GM18873 (cell line): Measurements from ENCODE around the gene DTHD1.
A peak's percentile ranks its signal among the peaks of the same experiment; 100 is the strongest.

Experiments used
- ATAC-seq: cut with Tn5 transposase; IDR thresholded peaks from one replicate; pipeline ENCODE4 v1.9.1; 2021; ENCODE audit warnings: mild to moderate bottlenecking, moderate library complexity, moderate number of reproducible peaks; ENCODE audit not compliant: unreplicated experiment, low FRiP score

Gene DTHD1

DNA sequence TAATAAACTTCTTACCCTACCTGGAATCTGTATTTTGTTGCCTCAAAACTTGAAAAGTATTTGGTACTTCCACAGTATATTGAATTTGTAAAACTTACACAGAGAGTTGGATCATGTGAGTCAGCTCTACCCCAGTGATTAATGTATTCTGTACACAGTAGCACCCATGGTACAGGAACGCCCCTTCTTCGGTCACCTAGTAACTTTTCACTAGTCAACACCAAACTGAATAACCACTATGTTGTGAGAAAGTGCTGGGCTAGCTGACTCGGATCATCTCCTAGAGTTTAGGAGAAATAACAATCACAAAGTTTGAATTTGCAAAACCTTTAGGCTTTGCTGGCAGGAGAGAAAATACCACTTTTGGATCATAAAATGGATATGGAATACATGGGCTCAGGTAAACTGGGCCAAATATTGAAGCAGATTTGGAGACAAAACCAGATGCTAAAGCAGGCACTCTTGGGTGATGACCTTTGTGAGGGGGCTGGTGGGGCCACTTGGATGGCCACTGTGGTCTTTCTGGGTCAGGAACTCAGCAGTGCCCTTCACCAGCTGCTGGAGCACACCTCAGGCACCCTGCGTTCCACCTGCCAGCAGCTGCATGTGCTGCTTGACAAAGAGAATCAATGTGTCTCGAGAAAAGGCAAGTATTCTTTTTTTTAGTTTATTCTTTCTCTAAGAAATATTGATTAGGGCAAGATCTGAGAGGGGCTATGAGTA, at the start of gene DTHD1:
TSS of gene DTHD1 (plus strand) at position 233 of the 723 bp plus-strand sequence. CDS start at position 376, 143 bp downstream.
- no peak for ATAC-seq

DNA sequence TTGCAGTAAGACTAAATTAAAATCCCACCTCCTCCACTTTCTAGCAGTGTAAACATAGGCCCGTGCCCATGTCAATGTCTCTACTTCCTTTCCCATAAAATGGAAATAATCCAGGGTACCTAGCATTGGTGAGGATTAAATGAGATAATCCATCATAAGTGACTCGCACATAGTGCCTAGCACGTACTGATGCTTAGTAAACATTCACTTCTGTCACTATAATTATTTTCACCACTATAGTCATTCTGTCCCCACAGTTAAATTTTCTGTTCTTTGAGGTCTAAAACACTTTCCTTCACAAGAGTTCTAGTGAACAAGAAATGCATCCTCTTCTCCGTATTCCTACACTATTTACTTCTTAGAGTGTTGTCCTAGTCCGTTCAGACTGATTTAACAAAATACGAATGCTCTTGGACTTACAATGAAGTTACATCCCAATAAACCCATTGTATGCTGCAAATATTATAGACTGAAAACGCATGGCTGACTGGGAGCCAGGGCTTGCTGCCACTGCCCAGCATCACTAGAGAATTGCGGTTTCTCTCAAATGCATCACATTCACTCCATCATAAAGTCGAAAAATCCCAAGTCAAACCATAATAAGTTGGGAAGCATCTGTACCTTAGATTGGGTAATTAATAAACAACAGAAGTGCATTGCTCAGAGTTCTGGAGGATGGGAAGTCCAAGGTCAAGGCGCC, 47.7 kb upstream of the DTHD1 start:
- no peak for ATAC-seq

DNA sequence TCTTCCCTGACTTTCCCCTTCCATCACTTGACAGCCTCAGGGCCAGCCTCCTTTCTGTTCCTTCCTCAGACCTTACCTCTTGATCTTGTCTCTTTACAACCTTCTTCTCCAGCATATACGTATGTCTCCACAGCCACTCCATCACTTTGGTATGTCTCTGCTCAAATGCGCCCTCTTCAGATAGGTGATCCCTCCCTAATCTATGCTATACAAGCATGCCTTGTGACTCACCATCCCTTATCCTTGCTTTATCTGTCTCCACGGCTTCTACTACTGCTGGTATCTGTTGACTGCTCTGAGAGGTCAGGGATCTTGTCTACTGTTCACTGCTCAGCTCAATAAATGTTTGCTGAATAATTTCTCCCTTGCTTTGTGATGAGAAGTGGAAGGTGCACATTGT, 46.1 kb upstream of the DTHD1 start:
- no peak for ATAC-seq

DNA sequence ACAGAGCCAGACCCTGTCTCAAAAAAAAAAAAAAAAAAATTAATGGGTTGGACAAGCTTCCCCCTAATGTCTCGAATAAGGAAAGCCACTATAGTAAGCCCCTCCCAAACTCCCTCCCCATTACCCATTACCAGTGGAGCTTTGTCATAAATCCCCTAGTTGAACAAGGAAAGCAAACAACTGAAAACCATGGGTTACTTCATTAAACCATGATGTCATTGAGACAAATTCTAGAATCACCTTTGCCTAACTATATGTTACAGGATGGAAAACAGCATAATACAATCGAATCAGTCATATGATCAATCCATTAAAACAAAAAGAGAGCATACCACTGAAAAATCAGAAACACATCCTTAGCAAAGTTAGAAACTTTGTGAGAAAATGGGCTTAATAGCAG, 45.3 kb upstream of the DTHD1 start:
- ATAC-seq: no peak

DNA sequence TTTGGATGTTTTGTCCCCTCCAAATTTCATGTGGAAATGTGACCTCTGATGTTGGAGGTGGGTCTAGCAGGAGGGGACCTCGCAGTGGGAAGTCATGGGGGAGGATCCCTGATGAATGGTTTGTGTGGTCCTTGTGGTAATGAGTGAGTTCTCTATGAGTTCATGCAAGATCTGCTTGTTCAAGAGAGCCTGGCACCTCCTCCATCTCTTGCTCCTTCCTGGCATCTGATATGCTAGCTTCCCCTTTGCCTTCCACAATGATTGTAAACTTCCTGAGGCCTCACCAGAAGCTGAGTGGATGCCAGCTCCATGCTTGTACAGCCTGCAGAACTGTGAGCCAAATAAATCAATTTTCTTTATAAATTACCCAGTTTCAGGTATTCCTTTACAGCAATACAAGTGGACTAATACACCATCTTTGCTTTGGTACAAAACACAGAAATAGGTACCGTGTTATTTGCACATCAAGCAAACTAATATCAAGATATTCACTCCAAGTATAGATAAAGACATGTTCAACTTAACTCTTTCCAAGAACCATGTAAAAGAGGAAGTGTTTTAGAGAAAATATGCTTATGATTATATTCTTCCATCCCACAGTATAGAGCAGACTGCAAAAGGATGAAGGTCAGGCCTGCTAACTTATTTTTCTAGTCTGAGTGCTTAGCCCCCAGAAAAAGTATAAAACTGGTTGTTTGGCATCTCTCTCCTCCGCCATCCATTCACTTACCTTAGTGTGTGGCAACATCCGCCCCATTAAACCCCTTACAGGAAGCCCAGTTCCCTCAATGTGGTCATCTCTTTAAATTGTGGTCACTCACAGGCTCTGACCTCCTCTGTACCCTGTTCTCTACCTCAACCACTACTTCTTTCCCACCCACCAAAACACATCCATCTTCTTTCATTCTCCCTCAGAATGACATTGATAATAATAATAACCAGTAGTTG, 43.8 kb upstream of the DTHD1 start:
- ATAC-seq: no peak

DNA sequence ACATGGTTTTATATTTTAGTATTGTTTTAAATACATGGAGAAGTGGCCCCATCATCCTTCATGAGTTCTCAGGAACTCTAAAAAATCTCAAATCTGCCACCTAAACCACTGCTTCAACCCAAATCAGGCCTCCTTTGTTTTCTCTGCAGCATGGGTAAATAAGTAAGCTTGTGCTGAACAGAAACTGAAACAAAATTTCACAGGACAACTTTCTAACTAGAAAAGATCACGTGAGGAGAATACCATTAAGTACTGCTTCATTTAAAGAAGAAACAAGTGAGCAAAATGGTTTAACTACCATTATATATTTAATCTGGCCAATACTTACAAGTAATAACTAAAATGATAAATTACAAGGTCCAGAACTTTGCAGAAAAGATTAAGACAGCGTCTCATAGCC, 39.6 kb upstream of the DTHD1 start:
- ATAC-seq: peak; percentile 64

DNA sequence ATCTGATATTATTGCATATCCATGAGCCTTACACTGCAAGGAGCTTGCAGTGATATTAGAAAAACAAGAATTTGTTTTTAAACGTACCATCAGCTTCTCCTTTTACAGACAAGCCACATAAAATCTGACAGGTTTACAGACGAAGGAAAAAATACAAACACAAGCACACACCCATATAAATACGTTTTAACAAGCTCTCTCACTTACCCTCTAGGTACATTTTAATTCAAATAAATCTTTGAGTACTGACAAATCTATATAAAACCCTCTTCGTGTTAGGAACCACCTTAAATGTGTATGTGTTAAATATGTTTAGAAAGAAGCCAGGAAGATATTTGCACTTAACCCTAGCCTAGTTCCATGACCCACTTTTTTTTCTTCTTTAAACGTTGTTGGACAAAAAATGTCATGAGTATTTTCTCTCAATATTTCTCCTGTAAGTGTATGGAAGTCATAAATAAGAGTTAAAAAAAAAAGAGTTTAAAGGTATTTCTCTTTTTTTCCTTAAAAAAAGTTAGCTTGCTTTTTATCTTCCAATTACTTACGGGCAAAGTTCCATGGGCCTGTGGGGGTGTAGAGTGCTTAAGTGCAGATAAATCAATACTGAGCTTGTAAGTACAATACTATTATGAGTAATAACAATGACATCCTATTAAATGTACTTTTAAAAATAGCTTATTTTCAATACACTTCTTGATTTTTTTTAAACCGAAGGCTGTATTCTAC, 38.6 kb upstream of the DTHD1 start:
- no peak for ATAC-seq

DNA sequence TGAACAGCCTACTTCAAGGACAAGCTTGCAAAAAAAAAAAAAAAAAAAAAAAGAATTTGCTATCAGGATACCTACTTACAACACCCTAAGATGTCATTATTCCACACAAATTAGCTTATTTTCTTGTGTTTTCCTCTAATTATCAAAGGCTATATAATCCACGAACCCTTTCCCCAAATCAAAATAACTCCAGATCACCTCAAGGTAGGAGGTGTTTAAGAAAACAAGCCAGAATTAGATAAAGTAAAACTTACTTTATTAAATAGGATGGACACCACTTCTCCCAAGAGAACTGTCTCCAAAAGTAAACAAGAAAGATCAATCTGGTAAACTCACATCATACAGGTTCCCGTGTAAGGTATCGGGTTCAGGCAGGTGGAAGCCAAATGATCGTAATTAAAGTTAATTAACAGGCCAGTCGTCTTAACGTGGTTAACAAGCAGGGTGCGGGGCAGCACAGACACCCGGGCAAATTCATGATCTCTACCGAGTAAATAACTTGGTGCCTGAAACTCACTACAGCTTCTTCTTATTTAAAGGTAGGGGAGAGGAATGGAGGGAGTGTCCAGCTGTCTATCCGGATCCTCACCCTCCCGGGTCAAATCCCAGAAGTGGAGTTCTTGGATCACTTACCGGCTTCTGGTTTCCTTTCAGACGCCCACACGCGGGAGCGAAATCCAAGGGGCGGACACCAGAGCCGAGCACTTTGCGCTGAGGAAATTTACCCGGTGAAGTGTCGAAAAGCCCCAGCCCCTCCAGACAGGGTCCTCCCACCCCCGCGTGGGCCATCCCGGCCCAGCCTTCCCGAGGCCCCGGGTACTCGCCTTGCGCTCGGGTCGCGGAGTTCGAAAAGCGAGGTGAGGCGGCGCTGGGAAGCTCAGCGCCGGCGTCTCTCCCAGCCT, 37.8 kb upstream of the DTHD1 start:
- peak; percentile 13 for ATAC-seq

DNA sequence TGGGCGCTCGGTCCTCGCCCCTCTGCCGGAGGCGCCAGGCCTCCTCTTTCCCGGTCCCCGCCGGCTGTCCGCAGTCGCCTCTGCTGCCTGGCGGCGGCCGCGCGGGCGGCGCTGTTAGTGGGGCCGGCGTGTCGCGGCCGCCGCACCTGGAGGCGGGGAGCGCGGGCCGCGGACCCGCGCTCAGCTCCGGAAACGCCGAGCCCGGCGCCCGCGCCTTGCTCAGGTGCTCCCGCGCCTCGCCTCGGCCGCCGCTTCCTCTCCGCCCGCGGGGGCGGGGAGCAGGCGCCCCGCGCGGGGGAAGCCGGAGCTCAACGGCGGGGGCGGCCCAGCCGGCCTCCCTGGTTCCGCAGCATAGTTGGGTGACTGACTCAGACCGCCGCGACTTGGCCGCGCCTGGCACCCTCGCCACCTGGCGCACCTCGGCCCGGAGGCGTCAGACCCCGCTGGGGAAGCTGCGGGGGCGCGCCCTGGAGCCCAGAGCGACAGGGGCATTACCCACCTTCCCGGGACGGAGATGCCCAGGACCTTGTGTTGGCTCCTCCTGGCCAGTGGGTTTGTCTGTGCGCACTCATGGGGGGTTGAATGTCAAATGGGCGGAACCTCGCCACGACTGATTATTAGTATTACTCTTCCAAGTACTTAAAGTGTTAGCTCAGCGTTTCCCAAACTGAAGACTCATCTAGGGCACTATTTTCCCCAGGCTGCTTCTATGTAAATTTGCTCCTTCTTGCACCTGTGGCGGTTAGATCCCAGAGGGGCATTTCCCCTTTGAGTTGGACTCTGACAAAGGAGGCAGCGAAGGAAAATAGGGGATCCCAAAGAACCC, 36.9 kb upstream of the DTHD1 start, which contains the start of gene ARAP2:
TSS of gene ARAP2 (minus strand) at position 258 of the 826 bp plus-strand sequence. CDS start 15,028 bp downstream, outside the sequence.
- ATAC-seq: peak; percentile 46

DNA sequence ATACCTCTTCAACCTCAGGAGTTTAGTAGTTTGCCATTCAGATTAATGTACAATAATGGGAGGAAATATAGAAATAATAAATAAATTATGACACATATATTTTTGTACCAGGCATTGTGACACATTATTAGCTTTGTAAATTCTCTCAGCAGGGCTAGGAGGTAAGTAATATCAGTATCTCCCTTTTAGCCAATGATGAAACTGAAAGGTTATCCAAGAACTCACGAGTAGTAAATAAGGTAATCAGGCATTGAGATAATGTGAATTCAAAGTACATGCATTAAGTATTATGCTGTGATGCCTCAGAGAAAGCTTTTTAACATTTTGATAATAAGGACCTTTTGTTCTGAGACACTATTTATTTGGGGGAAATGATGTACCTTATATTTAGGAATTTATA, 31.8 kb upstream of the DTHD1 start:
- ATAC-seq: no peak

DNA sequence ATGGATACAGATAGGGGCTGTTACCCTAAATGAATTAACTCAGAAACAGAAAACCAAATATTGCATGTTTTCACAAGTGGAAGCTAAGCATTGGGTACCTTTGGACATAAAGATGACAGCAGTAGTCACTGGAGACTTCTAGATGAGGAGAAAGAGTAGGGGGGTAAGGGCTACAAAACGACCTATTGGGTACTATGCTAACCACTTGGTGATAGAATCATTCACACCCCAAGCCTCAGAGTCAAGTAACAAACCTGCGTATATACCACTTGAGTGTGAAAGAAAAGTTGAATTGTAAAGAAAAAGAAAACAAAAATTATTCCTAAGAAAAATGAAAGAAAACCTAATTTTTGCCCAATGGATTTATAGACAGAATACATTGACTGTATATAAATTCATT, 29.4 kb upstream of the DTHD1 start:
- no peak for ATAC-seq

DNA sequence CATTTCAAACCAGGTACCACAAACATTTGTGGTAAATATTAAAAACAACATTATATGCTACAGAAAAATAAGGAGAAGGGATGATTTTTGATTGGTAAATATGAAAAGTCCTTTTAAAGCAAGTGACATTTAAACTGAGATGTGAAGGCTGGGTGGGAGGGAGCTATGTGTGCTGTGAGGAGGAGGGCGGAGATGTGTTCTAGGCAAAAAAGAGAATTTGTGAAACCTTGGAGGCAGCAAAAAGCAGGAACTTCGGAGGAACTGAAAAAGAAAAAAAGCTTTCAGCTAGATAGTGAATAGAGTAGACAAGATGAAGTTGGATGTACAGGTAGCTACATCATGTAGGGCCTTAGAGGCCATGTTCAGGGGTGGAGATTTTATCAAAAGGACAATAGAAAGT, 27.0 kb upstream of the DTHD1 start:
- no peak for ATAC-seq

DNA sequence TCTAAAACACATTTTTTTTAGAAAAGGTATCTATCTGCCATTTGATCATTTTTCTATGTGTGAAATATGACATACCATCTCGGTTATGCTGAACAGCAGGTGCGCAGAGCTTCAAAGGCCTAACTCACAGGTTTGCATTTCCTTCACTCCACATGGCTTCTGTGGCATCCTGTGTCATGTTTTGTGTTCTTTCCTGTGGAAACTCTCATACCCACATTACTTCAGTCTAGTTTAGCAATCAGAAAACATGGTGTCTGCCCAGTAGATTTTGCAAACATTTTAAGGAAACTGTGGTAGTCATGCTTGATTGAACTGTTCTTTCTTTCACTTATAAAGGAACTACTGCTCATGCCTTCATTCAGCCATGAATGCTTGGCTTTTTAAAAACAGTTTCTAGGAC, 25.8 kb upstream of the DTHD1 start:
- ATAC-seq: peak; percentile 88

DNA sequence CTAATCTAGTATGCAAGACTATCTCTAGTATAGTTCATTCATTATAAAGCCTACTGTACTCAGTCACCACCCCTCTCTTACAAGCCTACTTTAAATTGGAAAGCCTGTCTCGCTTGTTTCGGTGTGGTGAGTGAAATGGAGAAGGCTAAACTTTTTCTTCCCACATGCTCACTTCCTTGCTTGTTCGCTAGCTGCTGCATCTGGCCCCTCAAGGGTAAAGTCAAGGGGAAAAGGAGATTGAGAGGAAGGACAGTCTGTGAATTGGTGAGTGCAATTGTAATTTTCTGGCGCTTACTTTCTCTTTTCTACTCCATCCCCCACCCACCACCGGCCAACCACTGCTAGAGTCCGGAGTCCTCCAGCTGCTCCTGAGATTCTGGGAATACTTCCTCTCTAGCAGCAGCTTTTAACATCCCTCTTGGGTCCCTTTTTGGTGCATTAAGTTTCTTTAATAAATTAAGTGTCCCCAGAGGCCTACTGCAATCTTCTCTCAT, 25.0 kb upstream of the DTHD1 start:
- peak; percentile 45 for ATAC-seq

DNA sequence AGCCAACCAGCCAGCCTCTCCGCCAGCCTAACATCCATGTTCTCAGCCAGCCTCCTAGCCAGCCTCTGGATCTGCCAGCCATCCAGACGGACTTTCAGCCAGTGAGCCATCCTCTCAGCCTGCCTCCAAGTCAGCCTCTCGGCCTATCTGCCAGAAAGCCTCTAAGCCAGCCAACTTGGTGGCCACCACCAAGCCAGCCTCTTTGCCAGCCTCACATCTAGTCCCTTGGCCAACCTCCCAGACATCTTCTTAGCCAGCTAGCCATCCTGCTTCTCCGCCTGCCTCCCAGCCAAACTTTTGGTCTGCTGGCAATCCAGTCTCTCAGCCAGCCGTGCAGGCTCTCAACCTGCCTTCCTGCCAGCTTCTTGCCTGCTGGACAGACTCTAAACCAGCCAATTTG, 20.7 kb upstream of the DTHD1 start:
- ATAC-seq: no peak

DNA sequence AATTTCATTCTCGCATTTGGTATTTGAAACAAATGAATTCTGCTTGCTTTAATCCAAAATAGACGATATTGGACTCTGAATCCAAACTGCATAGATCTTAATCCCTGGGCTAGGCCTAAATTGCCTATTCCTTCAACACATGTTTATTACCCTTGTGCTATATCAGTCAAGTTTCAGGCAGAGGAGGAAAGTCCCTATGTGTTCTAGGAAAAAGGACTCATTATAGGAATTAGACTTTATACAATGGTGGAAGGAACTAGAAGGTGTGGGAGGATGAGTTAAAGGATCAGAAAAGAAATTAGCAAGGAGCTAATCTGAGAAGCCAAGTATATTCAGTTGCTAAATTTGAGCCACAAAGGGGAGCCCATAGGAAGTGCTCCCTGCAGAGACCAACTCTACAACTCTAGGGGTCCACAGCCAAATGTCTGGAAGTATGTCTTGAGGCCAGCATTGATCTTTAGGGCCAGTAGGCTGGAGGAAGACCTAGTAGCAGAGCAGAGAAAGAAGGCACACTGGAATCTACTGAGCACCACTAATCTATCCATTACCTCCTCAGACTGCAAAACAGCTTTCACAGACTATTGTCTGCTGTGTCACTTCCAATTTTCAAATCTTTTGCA, 17.1 kb upstream of the DTHD1 start:
- ATAC-seq: no peak

DNA sequence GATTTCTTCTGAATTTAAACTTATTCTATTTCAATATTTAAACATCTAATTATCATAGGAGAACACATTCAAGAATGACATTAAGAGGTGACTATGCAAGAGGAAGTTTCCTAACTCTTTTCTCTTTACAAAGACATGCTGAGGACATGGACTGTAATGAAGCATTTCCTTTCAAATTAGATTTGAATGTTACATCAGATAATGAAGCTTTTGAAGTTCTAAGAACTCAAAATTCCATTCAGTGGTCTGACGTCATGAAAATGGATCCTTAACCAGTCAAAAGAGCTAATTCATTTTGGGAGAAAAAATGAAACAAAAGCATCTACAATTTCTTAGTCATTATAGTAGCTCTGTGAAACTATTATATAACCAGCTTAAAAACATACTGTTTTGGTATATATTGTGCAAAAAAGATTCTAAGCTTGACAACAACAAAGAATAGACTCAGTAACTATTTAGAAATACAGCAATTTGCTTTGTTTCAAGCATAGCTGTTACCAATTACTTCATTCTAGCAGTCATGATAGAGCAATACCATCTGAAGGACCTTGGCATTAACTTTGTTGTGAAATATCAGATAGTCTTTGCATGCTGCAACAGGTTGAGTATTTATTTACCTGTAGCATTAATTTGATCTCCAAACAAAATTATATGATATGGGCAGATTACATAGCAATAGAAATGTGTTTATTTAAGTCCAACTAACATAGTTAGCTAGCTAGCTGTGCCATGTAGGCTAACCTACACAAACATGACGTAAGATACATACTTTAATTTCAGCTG, 13.7 kb upstream of the DTHD1 start:
- no peak for ATAC-seq
